ENCODE results near the gene EME2. TPM values are rescaled to one million over a fixed set of nuclear protein-coding genes. Genes with fewer than 3 reads are reported as not detected.

EME2 gene
- total and polyA plus RNA-seq, 4 donors = 1.4 to 9.0 (median 3.0) TPM

- Histone ChIP-seq H3K27ac (ENCODE audit: low read depth in 1 of 2, low read length in 2 of 2) (peak overlapping the region; percentile 84 to 87), H3K9ac (ENCODE audit: low read depth in 1 of 2, low read length in 2 of 2) (peak overlapping the region; percentile 68 to 75), H3K27me3 (ENCODE audit: control insufficient read depth in 4 of 4, insufficient read depth in 4 of 4, low read length in 3 of 4) (no peaks in the 10 kb centered on the region), H3K4me1 (ENCODE audit: control insufficient read depth in 4 of 4, insufficient read depth in 4 of 4, low read length in 3 of 4) (peaks cover 14 to 59% (median 41%) of the 10 kb centered on the region in 4 donors), H3K4me3 (ENCODE audit: low read depth in 1 of 3, low read length in 3 of 3) (peak overlapping the region in 2 of 3 donors; percentile 83 to 90), H3K9me3 (ENCODE audit: control insufficient read depth in 4 of 4, low read length in 3 of 4) (no peaks in the 10 kb centered on the region), H3K36me3 (ENCODE audit: control insufficient read depth in 4 of 4, insufficient read depth in 3 of 4, low read depth in 1 of 4, low read length in 3 of 4) (peaks cover 0 to 18% (median 8%) of the 10 kb centered on the region in 4 donors)
- WGBS = 67% methylated on average over 20 of the region's 20 CpGs
- TF ChIP-seq TAF1 (conservative IDR thresholded peaks at IDR 0.05) (no peak), SP1 (IDR thresholded peaks at IDR 0.05) (no peak), FOXA2 (IDR thresholded peaks at IDR 0.05) (no peak), NR2F2 (IDR thresholded peaks at IDR 0.05) (no peak), RAD21 (IDR thresholded peaks at IDR 0.05) (no peak), HNF4A (conservative IDR thresholded peaks at IDR 0.05) (no peak), ZBTB33 (IDR thresholded peaks at IDR 0.05) (no peak), GABPA (IDR thresholded peaks at IDR 0.05 in 1 of 2, conservative IDR thresholded peaks at IDR 0.05 in 1 of 2) (no peak), JUND (IDR thresholded peaks at IDR 0.05) (no peak), HNF4G (IDR thresholded peaks at IDR 0.05) (no peak), REST (IDR thresholded peaks at IDR 0.05) (no peak)
- no peak for DNase-seq (ENCODE audit: low spot score)
Measured at GRCh38 chr16:1781254-1781653, 8.6 kb downstream of the EME2 start.

- TF ChIP-seq EGR1 (IDR thresholded peaks at IDR 0.05; ENCODE audit: low read depth in 2 of 2) (no peak), REST (IDR thresholded peaks at IDR 0.05) (no peak), JUND (IDR thresholded peaks at IDR 0.05) (no peak), TAF1 (conservative IDR thresholded peaks at IDR 0.05) (no peak), FOXA1 (IDR thresholded peaks at IDR 0.05) (no peak)
- Histone ChIP-seq H3K4me1 (ENCODE audit: control insufficient read depth in 4 of 4, insufficient read depth in 4 of 4, low read length in 3 of 4) (peaks cover 14 to 60% (median 42%) of the 10 kb centered on the region in 4 donors), H3K27me3 (ENCODE audit: control insufficient read depth in 4 of 4, insufficient read depth in 4 of 4, low read length in 3 of 4) (no peaks in the 10 kb centered on the region), H3K27ac (ENCODE audit: low read depth in 1 of 2, low read length in 2 of 2) (peak overlapping the region; percentile 84 to 87), H3K9ac (ENCODE audit: low read depth in 1 of 2, low read length in 2 of 2) (peak overlapping the region; percentile 68 to 75), H3K9me3 (ENCODE audit: control insufficient read depth in 4 of 4, low read length in 3 of 4) (no peaks in the 10 kb centered on the region), H3K36me3 (ENCODE audit: control insufficient read depth in 4 of 4, insufficient read depth in 3 of 4, low read depth in 1 of 4, low read length in 3 of 4) (peaks cover 0 to 13% (median 7%) of the 10 kb centered on the region in 4 donors), H3K4me3 (ENCODE audit: low read depth in 1 of 3, low read length in 3 of 3) (peak overlapping the region; percentile 82 to 90 (median 83))
- DNase-seq (ENCODE audit: low spot score) = no peak
- under 1% methylated on average over 70 of the region's 70 CpGs for WGBS
Measured at GRCh38 chr16:1781758-1782407, 9.3 kb downstream of the EME2 start.

Data from liver (tissue), 9 donors.